Forelimb muscle (tissue), 1 donor: ENCODE results near the gene ANKRD11. TPM values are rescaled to one million over a fixed set of nuclear protein-coding genes. Genes with fewer than 3 reads are reported as not detected.
A peak's percentile ranks its signal among the peaks of the same experiment; 100 is the strongest.
"Not testable (repeated sequence)": the region's sequence is repeated elsewhere in the genome, so short reads cannot be mapped to it uniquely, and the experiment has no call there.

Experiments
- DNase-seq: peaks from one replicate; pipeline ENCODE4 v3.0.0-alpha.2; 2013; ENCODE audit warnings: low read depth
- polyA plus RNA-seq: library from polyadenylated mRNA; unstranded; fragments of 120-200 nt; gene quantifications from one replicate; pipeline ENCODE4 v1.2.1, GENCODE V29; 2013; ENCODE audit not compliant: insufficient read length

The ANKRD11 gene
- polyA plus RNA-seq, 1 donor = 55.7 TPM

GRCh38 chr16:89408315-89408714 is 82.0 kb downstream of the ANKRD11 start:
- no peak for DNase-seq

DNA sequence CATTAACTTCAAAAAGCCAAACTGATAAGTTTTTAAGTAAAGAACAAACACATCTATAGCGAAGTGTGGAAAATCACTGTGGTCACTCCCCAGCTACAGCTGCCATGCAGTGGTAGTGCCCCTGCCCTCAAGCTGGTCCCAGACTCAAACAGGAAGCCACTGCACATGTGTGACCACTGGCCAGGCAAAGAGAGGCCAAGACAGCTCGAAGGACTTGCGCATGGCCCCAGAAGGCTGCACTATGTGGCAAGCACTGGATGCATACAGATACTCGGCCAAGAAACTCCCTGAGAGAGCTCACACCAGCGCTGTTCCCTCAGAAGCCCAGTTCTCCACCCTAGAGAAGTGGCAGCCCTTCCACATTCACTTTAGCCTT is 82.4 kb downstream of the ANKRD11 start:
- no peak for DNase-seq

GRCh38 chr16:89407282-89407924 is 83.0 kb downstream of the ANKRD11 start:
- DNase-seq = no peak

- DNase-seq = no peak
Measured at GRCh38 chr16:89406277-89406888, 84.0 kb downstream of the ANKRD11 start.

DNA sequence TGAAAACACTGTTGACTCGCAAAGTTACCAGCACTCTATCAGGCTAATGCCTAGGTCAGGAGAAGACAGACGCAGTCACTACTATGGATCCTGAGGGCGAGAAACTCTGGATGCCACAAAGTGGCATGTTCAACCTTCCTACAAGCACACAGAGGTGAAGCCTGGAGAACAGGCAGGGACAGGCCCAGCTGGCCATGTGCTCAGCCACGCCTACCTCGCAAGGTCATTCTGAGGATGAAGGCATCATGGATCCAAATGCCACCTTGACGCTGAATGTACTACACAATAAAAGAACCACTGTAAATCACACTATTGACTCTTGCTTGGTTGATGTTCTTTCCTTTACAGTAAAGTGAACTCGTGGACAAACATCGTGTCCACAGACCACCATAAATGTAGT is 85.8 kb downstream of the ANKRD11 start:
- no peak for DNase-seq

DNA sequence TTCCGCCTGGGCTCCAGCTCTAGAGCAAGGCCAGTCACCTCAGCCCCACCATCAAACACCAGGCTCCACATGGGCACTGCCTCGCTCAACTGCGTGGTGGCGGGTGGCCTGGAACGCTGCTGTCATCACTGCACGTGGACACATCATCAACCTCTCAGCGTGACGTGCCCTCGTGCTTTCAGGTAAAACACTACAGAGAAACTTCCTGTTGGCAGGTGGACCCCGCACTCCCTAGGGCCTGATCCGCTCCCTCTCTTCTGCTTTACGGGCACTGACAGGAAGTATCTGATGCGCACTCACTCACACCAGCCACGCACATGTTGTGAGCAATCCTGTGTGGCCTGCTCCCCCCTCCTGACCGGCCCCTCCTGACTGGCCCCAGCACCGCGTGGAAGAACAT is 87.4 kb downstream of the ANKRD11 start:
- no peak for DNase-seq

GRCh38 chr16:89401641-89402445 is 88.5 kb downstream of the ANKRD11 start:
- DNase-seq = peak; percentile 45

GRCh38 chr16:89401205-89401604 is 89.2 kb downstream of the ANKRD11 start:
- no peak for DNase-seq

DNA sequence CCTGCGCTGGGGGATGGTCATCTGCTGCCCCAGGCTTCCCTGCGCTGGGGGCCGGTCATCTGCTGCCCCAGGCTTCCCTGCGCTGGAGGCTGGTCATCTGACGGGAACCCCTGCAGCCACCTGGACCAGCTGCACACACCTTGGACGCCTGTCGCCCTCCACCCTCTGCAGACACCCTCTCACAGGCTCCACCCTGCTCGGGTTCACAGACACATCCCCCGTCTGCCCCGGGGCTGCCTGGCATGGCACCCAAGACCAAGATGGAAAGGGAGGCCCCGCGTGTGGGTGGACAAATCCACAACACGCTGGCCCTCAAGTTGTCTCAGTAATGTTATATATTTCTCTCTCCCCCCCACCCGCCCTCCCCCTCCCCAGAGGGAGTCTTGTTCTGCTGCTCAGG is 89.6 kb downstream of the ANKRD11 start:
- DNase-seq = no peak

GRCh38 chr16:89398924-89399323 is 91.4 kb downstream of the ANKRD11 start:
- DNase-seq = no peak

- DNase-seq = no peak
Measured at GRCh38 chr16:89397331-89397861, 93.0 kb downstream of the ANKRD11 start.

DNA sequence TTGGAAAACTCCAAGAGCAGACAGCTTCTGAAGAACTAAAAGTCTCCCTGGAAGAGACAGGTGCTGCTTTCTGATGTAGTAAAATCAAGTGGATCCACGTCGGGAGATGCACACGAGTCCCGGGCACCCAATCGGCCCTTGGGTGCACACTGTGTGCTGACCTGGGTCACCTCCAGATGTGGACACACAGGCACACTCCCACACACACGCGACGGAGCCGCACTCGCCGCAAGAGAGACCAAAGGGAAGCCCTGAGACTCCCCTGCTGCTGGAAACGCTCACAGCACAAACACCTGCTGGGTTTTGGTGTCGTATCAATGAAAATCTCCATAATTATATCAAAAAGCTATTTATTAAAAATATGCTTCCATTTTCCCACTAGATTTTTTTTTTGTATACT is 94.2 kb downstream of the ANKRD11 start:
- no peak for DNase-seq

DNA sequence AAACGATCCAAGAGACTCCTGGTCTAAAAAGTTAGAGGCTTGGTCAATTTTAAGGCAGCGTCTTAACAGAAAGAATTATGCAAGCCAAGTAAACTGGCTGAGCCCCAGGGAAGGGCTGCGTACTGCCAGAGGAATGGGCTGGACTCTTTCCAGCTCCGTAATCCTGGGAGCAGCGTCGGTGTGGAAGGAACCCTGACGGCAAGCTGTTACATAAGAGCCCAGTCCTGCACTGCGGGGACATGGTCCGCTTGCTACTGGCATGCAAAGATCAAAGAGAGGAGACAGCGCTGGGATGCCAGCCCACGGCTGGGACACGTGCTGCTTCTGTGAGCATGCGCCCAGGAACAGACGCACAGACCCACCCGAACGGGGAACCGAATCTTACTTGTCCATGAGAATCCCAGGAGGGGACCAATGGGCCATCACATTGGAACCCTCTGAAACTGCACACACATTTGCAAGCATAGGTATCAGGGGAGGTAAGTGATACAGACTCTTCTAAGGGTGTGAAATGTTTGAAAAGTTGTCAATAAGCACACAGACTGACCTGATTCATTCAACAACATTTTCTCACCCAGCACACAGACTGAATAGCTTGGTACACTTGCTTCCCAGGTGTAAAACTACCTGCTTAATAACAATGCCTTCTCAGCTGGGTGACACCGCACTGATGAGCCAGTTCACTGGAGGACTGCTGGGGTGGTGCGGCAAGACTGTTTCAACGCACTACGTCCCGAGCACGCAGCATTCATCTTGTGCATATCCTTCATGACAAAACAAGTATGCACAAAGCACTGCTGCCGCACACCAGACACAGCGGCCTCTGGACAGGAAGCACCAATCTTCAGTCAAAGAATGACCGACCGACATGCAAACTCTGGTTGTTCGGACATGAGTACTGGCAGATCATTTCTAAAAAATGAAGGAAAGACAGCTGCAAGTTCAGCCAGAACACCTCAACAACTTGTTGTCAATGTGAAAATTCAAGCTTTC is 94.9 kb downstream of the ANKRD11 start:
- DNase-seq = peak; percentile 67

DNA sequence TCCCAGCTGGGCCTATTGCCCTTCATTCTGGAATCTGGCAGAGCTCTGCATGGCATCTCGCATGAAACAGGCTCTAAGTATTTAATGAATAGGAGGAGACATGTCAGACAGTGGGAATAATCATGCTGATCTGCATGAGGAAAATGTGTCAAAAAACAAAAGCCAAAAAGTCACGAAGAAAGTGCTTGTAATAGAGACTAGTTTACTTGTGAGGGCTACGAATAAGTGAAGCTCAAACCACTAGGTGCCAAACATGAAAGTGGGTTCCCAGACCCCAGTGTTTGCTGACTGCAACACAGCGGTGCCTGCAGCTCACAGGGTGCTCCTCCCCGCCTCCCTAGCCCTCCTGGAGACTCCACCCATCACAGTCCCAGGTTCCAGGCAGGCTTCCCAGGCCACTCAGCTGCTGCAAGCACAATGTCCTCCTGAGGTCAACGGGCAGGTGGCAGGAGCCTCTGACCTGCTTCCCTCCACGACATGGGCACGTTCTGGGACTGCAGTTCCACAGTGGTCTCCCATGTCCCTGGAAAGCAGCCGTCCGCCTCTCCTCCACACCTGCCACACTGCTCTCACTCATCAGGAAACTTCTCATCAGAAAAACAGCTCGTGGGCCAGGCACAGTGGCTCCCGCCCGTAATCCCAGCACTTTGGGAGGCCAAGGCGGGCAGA is 96.5 kb downstream of the ANKRD11 start:
- no peak for DNase-seq

DNA sequence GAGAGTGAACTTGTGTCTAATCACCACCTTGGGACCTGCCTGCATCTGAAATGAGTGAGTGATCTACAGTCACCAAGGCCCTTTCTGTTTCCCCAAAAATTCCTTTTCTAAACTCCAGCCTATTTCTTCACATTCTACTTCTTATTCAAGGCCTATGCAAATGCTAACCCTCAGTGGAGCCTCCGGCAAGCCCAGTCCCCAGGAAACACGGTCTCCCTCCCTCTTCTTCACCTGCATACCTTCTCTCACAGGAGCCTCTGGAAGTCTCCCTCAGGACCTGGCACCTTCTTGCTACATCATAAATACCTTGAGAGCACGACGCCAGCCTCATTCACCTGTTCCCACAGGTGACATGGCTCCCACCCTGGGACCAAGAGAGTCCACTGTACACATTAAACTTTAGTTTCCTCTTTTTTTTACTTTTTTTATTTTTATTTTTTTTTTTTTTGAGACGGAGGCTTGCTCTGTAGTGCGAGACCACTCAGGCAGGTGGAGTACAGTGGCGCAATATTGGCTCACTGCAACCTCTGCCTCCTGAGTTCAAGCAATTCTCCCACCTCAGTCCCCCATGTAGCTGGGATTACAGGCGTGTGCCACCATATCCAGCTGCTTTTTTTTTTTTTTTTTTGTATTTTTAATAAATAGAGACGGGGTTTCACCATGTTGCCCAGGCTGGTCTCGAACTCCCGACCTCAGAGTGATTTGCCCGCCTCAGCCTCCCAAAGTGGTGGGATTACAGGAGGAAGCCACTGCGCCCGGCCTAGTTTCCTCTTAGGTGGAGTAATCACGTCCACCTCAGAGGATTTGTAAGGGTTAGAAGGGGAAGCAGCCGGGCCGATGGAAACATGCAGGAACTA is 97.3 kb downstream of the ANKRD11 start:
- DNase-seq = no peak

DNA sequence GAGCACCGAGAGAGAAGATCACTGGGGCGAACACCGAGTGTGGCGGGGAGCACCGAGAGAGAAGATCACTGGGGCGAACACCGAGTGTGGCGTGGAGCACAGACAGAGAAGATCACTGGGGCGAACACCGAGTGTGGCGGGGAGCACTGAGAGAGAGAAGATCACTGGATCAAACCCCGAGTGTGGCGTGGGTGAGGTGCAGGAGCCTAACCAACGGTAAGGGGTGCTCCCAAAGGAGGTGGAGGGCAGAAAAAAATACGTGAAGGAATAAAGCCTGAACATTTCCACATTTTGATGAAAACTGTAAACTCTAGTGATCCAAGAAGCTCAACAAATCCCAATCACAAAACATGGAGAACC is 100.2 kb downstream of the ANKRD11 start:
- DNase-seq = not testable (repeated sequence)

- not testable (repeated sequence) for DNase-seq
Measured at GRCh38 chr16:89389504-89390223, 100.7 kb downstream of the ANKRD11 start.

DNA sequence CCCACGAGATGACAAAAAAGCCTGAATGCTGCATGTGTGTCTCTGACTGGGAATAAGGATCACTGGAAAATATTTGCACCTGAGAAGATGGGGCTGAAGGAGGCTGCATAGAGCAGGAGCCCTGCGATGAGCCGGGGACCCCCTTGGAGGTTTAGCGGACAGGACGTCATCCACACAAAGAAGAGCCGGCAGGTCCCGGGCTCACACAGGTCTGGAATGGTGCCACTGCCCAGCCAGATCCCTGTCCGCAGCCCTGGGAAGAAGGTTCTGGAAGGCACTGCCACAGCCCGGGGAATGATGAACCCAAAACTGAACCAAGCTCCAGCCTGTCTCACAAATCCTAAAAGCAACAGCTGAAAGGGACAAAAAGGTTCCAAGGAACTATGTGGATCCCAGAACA is 101.8 kb downstream of the ANKRD11 start:
- no peak for DNase-seq
